Cortex of kidney (tissue), 1 donor: ENCODE measurements around the gene USP13.
"Not testable (repeated sequence)": the region's sequence is repeated elsewhere in the genome, so short reads cannot be mapped to it uniquely, and the experiment has no call there.

Experiments
- DNase-seq: peaks from one replicate; lab custom pipeline; 2025; lab: John Stamatoyannopoulos, UW

The USP13 gene

GRCh38 chr3:179734497-179735281 is 81.8 kb downstream of the USP13 start:
- no peak for DNase-seq

GRCh38 chr3:179735321-179735720 is 82.5 kb downstream of the USP13 start:
- no peak for DNase-seq

- no peak for DNase-seq
Observed at GRCh38 chr3:179738998-179739397, 86.2 kb downstream of the USP13 start.

- no peak for DNase-seq
Observed at GRCh38 chr3:179739816-179740594, 87.2 kb downstream of the USP13 start.

- no peak for DNase-seq
Observed at GRCh38 chr3:179743913-179744312, 91.1 kb downstream of the USP13 start.

GRCh38 chr3:179744667-179745066 is 91.8 kb downstream of the USP13 start:
- no peak for DNase-seq

GRCh38 chr3:179745079-179745478 is 92.2 kb downstream of the USP13 start:
- no peak for DNase-seq

- no peak for DNase-seq
Observed at GRCh38 chr3:179745716-179746115, 92.9 kb downstream of the USP13 start.

GRCh38 chr3:179750720-179751328 is 98.0 kb downstream of the USP13 start:
- no peak for DNase-seq

GRCh38 chr3:179760944-179761343 is 108.1 kb downstream of the USP13 start:
- no peak for DNase-seq

- no peak for DNase-seq
Observed at GRCh38 chr3:179765396-179765795, 112.6 kb downstream of the USP13 start.

GRCh38 chr3:179766416-179767133 is 113.7 kb downstream of the USP13 start:
- DNase-seq, result no peak

- no peak for DNase-seq
Observed at GRCh38 chr3:179768080-179768479, 115.2 kb downstream of the USP13 start.

GRCh38 chr3:179769411-179770247 is 116.8 kb downstream of the USP13 start:
- DNase-seq, result no peak

- no peak for DNase-seq
Observed at GRCh38 chr3:179771797-179772196, 119.0 kb downstream of the USP13 start.

- DNase-seq, result no peak
Observed at GRCh38 chr3:179772297-179772696, 119.5 kb downstream of the USP13 start.

- no peak for DNase-seq
Observed at GRCh38 chr3:179775416-179776122, 122.7 kb downstream of the USP13 start.

- not testable (repeated sequence) for DNase-seq
Observed at GRCh38 chr3:179782841-179783240, 130.0 kb downstream of the USP13 start.

- no peak for DNase-seq
Observed at GRCh38 chr3:179788996-179789395, 136.2 kb downstream of the USP13 start.

- DNase-seq, result no peak
Observed at GRCh38 chr3:179791793-179792192, 139.0 kb downstream of the USP13 start.

- DNase-seq, result no peak
Observed at GRCh38 chr3:179794355-179794754, 141.5 kb downstream of the USP13 start.
